K562 (cell line): ENCODE results near the gene PCMTD2. TPM values are rescaled to one million over a fixed set of nuclear protein-coding genes. Genes with fewer than 3 reads are reported as not detected.
"Not testable (repeated sequence)": the region's sequence is repeated elsewhere in the genome, so short reads cannot be mapped to it uniquely, and the experiment has no call there.

Experiments
- ARID1B ChIP-seq: fragments of 450-650 bp; IDR thresholded peaks from 2 replicates; pipeline ENCODE4 v1.6.1; 2016; ENCODE audit warnings: antibody characterized with exemption, mild to moderate bottlenecking, inconsistent platforms
- CCNT2 ChIP-seq: IDR thresholded peaks from 2 replicates; pipeline ENCODE4 v1.6.1; 2011; ENCODE audit warnings: borderline replicate concordance, low read depth, mild to moderate bottlenecking, moderate library complexity, mixed read lengths, low read length; ENCODE audit not compliant: insufficient read length; ENCODE audit errors: extremely low read depth
- CREB1 ChIP-seq, 2 experiments: sonication (generic) in 1 of 2; formaldehyde crosslinking in 1 of 2; IDR thresholded peaks; 2 replicates each; pipeline versions ENCODE4 v1.6.1 to v1.8.0; 2012 to 2022; ENCODE audit warnings: inconsistent platforms in 1 of 2, mild to moderate bottlenecking in 1 of 2, missing genetic modification reagents in 1 of 2, moderate library complexity in 1 of 2
- GABPB1 ChIP-seq: sonication (generic); formaldehyde crosslinking; IDR thresholded peaks from 2 replicates; pipeline ENCODE4 v1.8.0; 2022; ENCODE audit warnings: mild to moderate bottlenecking, missing genetic modification reagents
- HLTF ChIP-seq: fragments of 450-650 bp; IDR thresholded peaks from 2 replicates; pipeline ENCODE4 v1.6.1; 2016
- HNRNPL ChIP-seq: fragments of 200-400 bp; formaldehyde crosslinking; IDR thresholded peaks from 2 replicates; pipeline ENCODE4 v1.6.1; 2017; ENCODE audit warnings: low read depth, mild to moderate bottlenecking, low read length
- NCOA2 ChIP-seq, 2 experiments: fragments of 450-650 bp; IDR thresholded peaks; 2 replicates each; pipeline ENCODE4 v1.6.1; 2018; ENCODE audit warnings: mild to moderate bottlenecking in 2 of 2, moderate library complexity in 1 of 2; ENCODE audit not compliant: partially characterized antibody in 2 of 2
- NR4A1 ChIP-seq, 2 experiments: fragments of 250-450 bp in 1 of 2; fragments of 450-650 bp in 1 of 2; sonication (Bioruptor Pico) in 1 of 2; IDR thresholded peaks; 2 replicates each; pipeline versions ENCODE4 v1.4.0 to v1.6.1; 2016 to 2020; ENCODE audit warnings: mild to moderate bottlenecking in 2 of 2, missing compliant biosample characterization in 1 of 2, missing genetic modification characterization in 1 of 2, moderate library complexity in 1 of 2
- RBFOX2 ChIP-seq: fragments of 200-400 bp; formaldehyde crosslinking; IDR thresholded peaks from 2 replicates; pipeline ENCODE4 v1.6.1; 2017; ENCODE audit warnings: low read depth, mild to moderate bottlenecking, low read length, moderate library complexity
- ZBTB49 ChIP-seq: sonication (generic); formaldehyde crosslinking; IDR thresholded peaks from 2 replicates; pipeline ENCODE4 v1.8.0; 2022; ENCODE audit warnings: missing genetic modification reagents, mild to moderate bottlenecking, borderline replicate concordance
- polyA plus RNA-seq, 8 experiments: library from polyadenylated mRNA; depleted of rRNA in 4 of 8; stranded (reverse) in 5 of 8; unstranded in 3 of 8; fragments of >200 nt; fragmentation: Nextera tagmentation in 2 of 8; fragmentation: Illumina TruSeq in 1 of 8; extraction: Ambion mirVana in 2 of 8; extraction: Trizol in 1 of 8; gene quantifications; 2 replicates each; pipeline versions ENCODE4 v1.2.1 to v1.2.3, GENCODE V29; 2011 to 2014; ENCODE audit warnings: inconsistent platforms in 1 of 8, missing spikeins in 1 of 8
- total RNA-seq, 7 experiments: library from RNA; depleted of rRNA in 6 of 7; stranded (reverse); fragments of >200 nt in 6 of 7; fragmentation: Illumina TruSeq in 2 of 7; extraction: Trizol in 2 of 7; gene quantifications; 2 replicates each; pipeline versions ENCODE4 v1.2.1 to v1.2.3, GENCODE V29; 2011 to 2021; ENCODE audit warnings: low replicate concordance in 1 of 7
- TF ChIP-seq, protein P1 (sequence below), 2 experiments: fragments of 450-650 bp; formaldehyde crosslinking in 1 of 2; IDR thresholded peaks; 2 replicates each; pipeline versions ENCODE4 v1.4.0 to v1.6.1; 2014 to 2020; ENCODE audit warnings: mild to moderate bottlenecking in 2 of 2, borderline replicate concordance in 1 of 2, low read depth in 1 of 2

Gene PCMTD2
- total and polyA plus RNA-seq, 9 of the 15 experiments (the other 6 are each of a cell fraction or from before 2014, with no cell fraction given) = 11.3 to 49.3 (median 28.4) TPM

DNA sequence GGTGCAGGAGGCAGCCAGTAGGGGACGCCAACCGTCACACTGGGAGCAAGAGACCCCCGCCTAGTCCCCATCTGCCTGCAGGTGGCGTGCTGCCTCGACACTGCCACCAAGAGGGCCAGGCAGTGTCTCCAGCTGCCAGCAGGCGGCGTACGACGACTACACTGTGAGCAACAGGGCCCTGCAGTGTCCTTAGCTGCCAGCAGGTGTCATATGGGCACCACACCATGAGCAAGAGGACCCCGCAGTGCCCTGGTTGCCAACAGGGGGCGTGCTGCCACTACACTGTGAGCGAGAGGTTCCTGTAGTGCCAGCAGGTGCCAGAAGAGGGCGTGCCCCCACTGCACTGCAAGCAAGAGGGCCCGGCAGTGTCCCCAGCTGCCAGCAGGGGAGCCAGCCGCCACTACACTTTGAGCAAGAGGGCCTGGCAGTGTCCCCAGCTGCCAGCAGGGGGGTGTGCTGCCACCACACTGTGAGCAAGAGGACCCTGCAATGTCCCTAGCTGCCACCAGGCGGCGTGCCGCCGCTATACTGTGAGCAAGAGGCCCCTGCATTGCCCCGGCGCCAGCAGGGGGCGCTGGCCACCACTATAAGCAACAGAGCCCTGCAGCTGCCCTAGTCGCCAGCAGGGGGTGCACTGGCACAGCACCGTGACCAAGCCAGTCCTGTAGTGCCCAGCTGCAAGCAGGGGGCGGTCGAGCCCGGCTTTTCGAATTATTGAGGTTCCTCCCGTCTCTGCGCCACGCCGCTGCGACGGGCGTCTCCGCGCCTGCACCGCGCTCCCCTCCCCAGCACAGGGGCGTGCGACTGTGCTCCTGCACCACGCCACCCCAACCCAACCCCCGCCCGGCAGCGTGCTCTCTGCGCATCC lies 30.3 kb downstream of the PCMTD2 start (continued):
- 0 out of 2 replicates have a peak, but pooled peaks have one; percentile 38 for TF ChIP-seq ZBTB49 (CRISPR knock-in tag)
- TF ChIP-seq ARID1B = 0 out of 2 replicates have a peak, but pooled peaks have one; percentile 37
- not testable (repeated sequence) for TF ChIP-seq NR4A1 (CRISPR knock-in tag; IDR thresholded peaks at IDR 0.05); CREB1 (IDR thresholded peaks at IDR 0.05)
- TF ChIP-seq NR4A1 (tag; IDR thresholded peaks at IDR 0.05) = 0 out of 2 replicates have a peak, but pooled peaks have one; percentile 30
- TF ChIP-seq RBFOX2 = peak; percentile 25; the same call in 1 of the 2 replicates
- peak; percentile 28; the same call in 1 of the 2 replicates for TF ChIP-seq HLTF
- peak; percentile 76 for TF ChIP-seq GABPB1 (CRISPR knock-in tag)
- TF ChIP-seq HNRNPL = peak; percentile 74
- peak; percentile 26 for TF ChIP-seq CCNT2
- peak in 1 of 2 experiments; percentile 36 for TF ChIP-seq NCOA2 (IDR thresholded peaks at IDR 0.05; ENCODE audit: partially characterized antibody in 2 of 2)
- peak; percentile 70 for TF ChIP-seq CREB1 (CRISPR knock-in tag; IDR thresholded peaks at IDR 0.05)
- TF ChIP-seq, protein P1, sequence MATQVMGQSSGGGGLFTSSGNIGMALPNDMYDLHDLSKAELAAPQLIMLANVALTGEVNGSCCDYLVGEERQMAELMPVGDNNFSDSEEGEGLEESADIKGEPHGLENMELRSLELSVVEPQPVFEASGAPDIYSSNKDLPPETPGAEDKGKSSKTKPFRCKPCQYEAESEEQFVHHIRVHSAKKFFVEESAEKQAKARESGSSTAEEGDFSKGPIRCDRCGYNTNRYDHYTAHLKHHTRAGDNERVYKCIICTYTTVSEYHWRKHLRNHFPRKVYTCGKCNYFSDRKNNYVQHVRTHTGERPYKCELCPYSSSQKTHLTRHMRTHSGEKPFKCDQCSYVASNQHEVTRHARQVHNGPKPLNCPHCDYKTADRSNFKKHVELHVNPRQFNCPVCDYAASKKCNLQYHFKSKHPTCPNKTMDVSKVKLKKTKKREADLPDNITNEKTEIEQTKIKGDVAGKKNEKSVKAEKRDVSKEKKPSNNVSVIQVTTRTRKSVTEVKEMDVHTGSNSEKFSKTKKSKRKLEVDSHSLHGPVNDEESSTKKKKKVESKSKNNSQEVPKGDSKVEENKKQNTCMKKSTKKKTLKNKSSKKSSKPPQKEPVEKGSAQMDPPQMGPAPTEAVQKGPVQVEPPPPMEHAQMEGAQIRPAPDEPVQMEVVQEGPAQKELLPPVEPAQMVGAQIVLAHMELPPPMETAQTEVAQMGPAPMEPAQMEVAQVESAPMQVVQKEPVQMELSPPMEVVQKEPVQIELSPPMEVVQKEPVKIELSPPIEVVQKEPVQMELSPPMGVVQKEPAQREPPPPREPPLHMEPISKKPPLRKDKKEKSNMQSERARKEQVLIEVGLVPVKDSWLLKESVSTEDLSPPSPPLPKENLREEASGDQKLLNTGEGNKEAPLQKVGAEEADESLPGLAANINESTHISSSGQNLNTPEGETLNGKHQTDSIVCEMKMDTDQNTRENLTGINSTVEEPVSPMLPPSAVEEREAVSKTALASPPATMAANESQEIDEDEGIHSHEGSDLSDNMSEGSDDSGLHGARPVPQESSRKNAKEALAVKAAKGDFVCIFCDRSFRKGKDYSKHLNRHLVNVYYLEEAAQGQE (IDR thresholded peaks at IDR 0.05; ENCODE audit: borderline replicate concordance) = peak; percentile 92
- TF ChIP-seq, protein P1 (CRISPR knock-in tag; IDR thresholded peaks at IDR 0.05; ENCODE audit: low read depth) = not testable (repeated sequence)
